Left kidney (tissue), 2 donors: Measurements from ENCODE around the gene STEEP1. TPM values are rescaled to one million over a fixed set of nuclear protein-coding genes. Genes with fewer than 3 reads are reported as not detected.

Experiments
- DNase-seq: peaks from one replicate; pipeline ENCODE4 v3.0.0-alpha.2; 2013
- polyA plus RNA-seq: library from polyadenylated mRNA; unstranded; fragments of 120-200 nt; gene quantifications from one replicate; pipeline ENCODE4 v1.2.1, GENCODE V29; 2013; ENCODE audit not compliant: insufficient read length

STEEP1 gene
- polyA plus RNA-seq, 1 donor: 36.9 TPM

GRCh38 chrX:119489212-119490074, 75.8 kb downstream of the STEEP1 start:
- no peak for DNase-seq

GRCh38 chrX:119488749-119489148, 76.5 kb downstream of the STEEP1 start:
- DNase-seq: no peak

Other genes with a start within 250 kb of the STEEP1 start
- gene SLC25A43, start 166.1 kb downstream of the STEEP1 start, polyA plus RNA-seq: 7.4 TPM
- gene SLC25A5, start 97.0 kb downstream of the STEEP1 start, polyA plus RNA-seq: 340 TPM
- gene UBE2A, start 9.2 kb upstream of the STEEP1 start, polyA plus RNA-seq: 104 TPM
- 16.6 TPM for gene NKRF, start 41.0 kb upstream of the STEEP1 start, polyA plus RNA-seq
- 81.2 TPM for gene SEPTIN6, start 127.8 kb upstream of the STEEP1 start, polyA plus RNA-seq
- 0.38 TPM for gene SOWAHD, start 193.2 kb upstream of the STEEP1 start, polyA plus RNA-seq
- gene RPL39, start 226.2 kb upstream of the STEEP1 start, polyA plus RNA-seq: 2,143 TPM